Epithelial cell of esophagus (primary cell): Measurements from ENCODE around the gene HCLS1.
A peak's percentile ranks its signal among the peaks of the same experiment; 100 is the strongest.

Experiments used
- DNase-seq: peaks from one replicate; pipeline ENCODE4 v3.0.0; 2010; ENCODE audit warnings: low read depth
- H3K4me3 ChIP-seq: 2 replicates; pipeline ENCODE4 v1.5.1; 2011; ENCODE audit warnings: mild to moderate bottlenecking, low read length, control low read depth
- CTCF ChIP-seq: IDR thresholded peaks from 2 replicates; pipeline ENCODE4 v1.5.1; 2011; ENCODE audit warnings: low read depth, mild to moderate bottlenecking, low read length, control low read depth, inconsistent platforms; ENCODE audit not compliant: insufficient read depth; ENCODE audit errors: missing control alignments

The HCLS1 gene

GRCh38 chr3:121642601-121643314, 17.9 kb downstream of the HCLS1 start:
- no peak for DNase-seq
- no peak for TF ChIP-seq CTCF
- H3K4me3 ChIP-seq: no peak overlapping the region

GRCh38 chr3:121641127-121641526, 19.6 kb downstream of the HCLS1 start:
- H3K4me3 ChIP-seq: no peak overlapping the region
- no peak for TF ChIP-seq CTCF
- DNase-seq: no peak

GRCh38 chr3:121637922-121638321, 22.8 kb downstream of the HCLS1 start:
- no peak overlapping the region for H3K4me3 ChIP-seq
- TF ChIP-seq CTCF: no peak
- no peak for DNase-seq

GRCh38 chr3:121630355-121630754, 30.3 kb downstream of the HCLS1 start:
- no peak for TF ChIP-seq CTCF
- DNase-seq: peak; percentile 15
- no peak overlapping the region for H3K4me3 ChIP-seq

GRCh38 chr3:121629601-121630000, 31.1 kb downstream of the HCLS1 start:
- H3K4me3 ChIP-seq: no peak overlapping the region
- no peak for DNase-seq
- TF ChIP-seq CTCF: no peak

- DNase-seq: no peak
- no peak for TF ChIP-seq CTCF
- no peak overlapping the region for H3K4me3 ChIP-seq
Observed at GRCh38 chr3:121627622-121628021, 33.1 kb downstream of the HCLS1 start.

- TF ChIP-seq CTCF: no peak
- no peak overlapping the region for H3K4me3 ChIP-seq
- DNase-seq: no peak
Observed at GRCh38 chr3:121627211-121627610, 33.5 kb downstream of the HCLS1 start.
